Loucy (cell line): ENCODE data around the gene HOXC5.
A peak's percentile ranks its signal among the peaks of the same experiment; 100 is the strongest.

ENCODE experiments used
- H2AFZ ChIP-seq: fragments of 200-600 bp; sonication (generic); 2 replicates; pipeline ENCODE4 v1.6.0; 2016; ENCODE audit warnings: antibody characterized with exemption, mild to moderate bottlenecking, low read length, moderate library complexity
- H3F3A ChIP-seq: fragments of 200-600 bp; 2 replicates; pipeline ENCODE4 v1.6.0; 2016; ENCODE audit warnings: antibody characterized with exemption, low read depth, mild to moderate bottlenecking
- H3K27me3 ChIP-seq: fragments of 200-600 bp; sonication (generic); 2 replicates; pipeline ENCODE4 v1.6.1; 2014; ENCODE audit warnings: low read length, mild to moderate bottlenecking; ENCODE audit not compliant: insufficient read depth, poor library complexity, severe bottlenecking
- H3K36me3 ChIP-seq: fragments of 200-600 bp; sonication (generic); 2 replicates; pipeline ENCODE4 v1.6.1; 2016; ENCODE audit warnings: low read length; ENCODE audit not compliant: insufficient read depth
- H3K4me1 ChIP-seq: fragments of 200-600 bp; sonication (generic); 2 replicates; pipeline ENCODE4 v1.5.1; 2014; ENCODE audit warnings: low read length, mild to moderate bottlenecking; ENCODE audit not compliant: insufficient read depth, poor library complexity, severe bottlenecking
- H3K4me2 ChIP-seq: fragments of 200-600 bp; sonication (generic); 2 replicates; pipeline ENCODE4 v1.6.0; 2014; ENCODE audit warnings: antibody characterized with exemption, low read length, low read depth, mild to moderate bottlenecking; ENCODE audit not compliant: poor library complexity, severe bottlenecking
- H3K4me3 ChIP-seq: fragments of 200-600 bp; sonication (generic); 2 replicates; pipeline ENCODE4 v1.5.1; 2014; ENCODE audit warnings: low read length, mild to moderate bottlenecking, mixed read lengths; ENCODE audit not compliant: poor library complexity, severe bottlenecking
- H3K79me2 ChIP-seq: fragments of 200-600 bp; sonication (generic); 2 replicates; pipeline ENCODE4 v1.6.1; 2014; ENCODE audit warnings: low read length; ENCODE audit not compliant: insufficient read depth
- H3K9ac ChIP-seq: fragments of 200-600 bp; sonication (generic); 2 replicates; pipeline ENCODE4 v1.6.0; 2014; ENCODE audit warnings: mild to moderate bottlenecking, low read depth, low read length, moderate library complexity; ENCODE audit not compliant: poor library complexity, severe bottlenecking
- H3K9me2 ChIP-seq: fragments of 200-600 bp; sonication (generic); replicated peaks from 2 replicates; pipeline ENCODE4 v1.6.1; 2016; ENCODE audit warnings: low read depth, low read length, mixed read lengths
- H3K9me3 ChIP-seq: fragments of 200-600 bp; sonication (generic); 2 replicates; pipeline ENCODE4 v1.6.1; 2014; ENCODE audit warnings: mild to moderate bottlenecking, antibody characterized with exemption, low read length, low read depth; ENCODE audit not compliant: insufficient read depth
- H4K20me1 ChIP-seq: fragments of 200-600 bp; sonication (generic); 2 replicates; pipeline ENCODE4 v1.6.0; 2014; ENCODE audit warnings: antibody characterized with exemption, low read length, mild to moderate bottlenecking; ENCODE audit not compliant: insufficient read depth, poor library complexity, severe bottlenecking
- CTCF ChIP-seq: fragments of 200-600 bp; sonication (generic); conservative IDR thresholded peaks from 2 replicates; pipeline ENCODE4 v1.5.1; 2014; ENCODE audit warnings: mild to moderate bottlenecking, antibody characterized with exemption, low read length
- EZH2phosphoT487 ChIP-seq: fragments of 200-600 bp; IDR thresholded peaks from 2 replicates; pipeline ENCODE4 v1.6.1; 2018; ENCODE audit warnings: antibody characterized with exemption, mild to moderate bottlenecking, moderate library complexity, borderline replicate concordance

Gene HOXC5

GRCh38 chr12:54019924-54020590 is 12.8 kb upstream of the HOXC5 start:
- no peak overlapping the region for H2AFZ ChIP-seq
- H3K27me3 ChIP-seq: no peaks in the 10 kb centered on the region
- peaks cover 78% of the 10 kb centered on the region for H3K79me2 ChIP-seq
- no peaks in the 10 kb centered on the region for H3K36me3 ChIP-seq
- peaks cover 57% of the 10 kb centered on the region for H4K20me1 ChIP-seq
- TF ChIP-seq EZH2phosphoT487: no peak
- TF ChIP-seq CTCF: no peak
- H3K4me2 ChIP-seq: peak overlapping the region; percentile 85
- H3K9me3 ChIP-seq: no peaks in the 10 kb centered on the region
- H3K9ac ChIP-seq: peak overlapping the region; percentile 99
- H3K4me1 ChIP-seq: peaks cover 65% of the 10 kb centered on the region
- no peaks in the 10 kb centered on the region for H3K9me2 ChIP-seq
- peak overlapping the region; percentile 95 for H3K4me3 ChIP-seq
- peaks cover 10% of the 10 kb centered on the region for H3F3A ChIP-seq

GRCh38 chr12:54020591-54021405 is 12.1 kb upstream of the HOXC5 start:
- no peaks in the 10 kb centered on the region for H3K36me3 ChIP-seq
- H3F3A ChIP-seq: peaks cover 10% of the 10 kb centered on the region
- no peaks in the 10 kb centered on the region for H3K9me2 ChIP-seq
- no peaks in the 10 kb centered on the region for H3K27me3 ChIP-seq
- H3K4me3 ChIP-seq: peak overlapping the region; percentile 95
- peaks cover 84% of the 10 kb centered on the region for H3K79me2 ChIP-seq
- peak overlapping the region; percentile 99 for H3K9ac ChIP-seq
- H3K4me1 ChIP-seq: peaks cover 66% of the 10 kb centered on the region
- no peaks in the 10 kb centered on the region for H3K9me3 ChIP-seq
- peak overlapping the region; percentile 85 for H3K4me2 ChIP-seq
- TF ChIP-seq CTCF (no peak), EZH2phosphoT487 (no peak)
- peaks cover 64% of the 10 kb centered on the region for H4K20me1 ChIP-seq
- no peak overlapping the region for H2AFZ ChIP-seq

- Histone ChIP-seq H3K9me2 (no peaks in the 10 kb centered on the region), H4K20me1 (peaks cover 71% of the 10 kb centered on the region), H3F3A (peaks cover 10% of the 10 kb centered on the region), H3K4me3 (peak overlapping the region; percentile 95), H2AFZ (no peak overlapping the region), H3K4me1 (peaks cover 65% of the 10 kb centered on the region), H3K9ac (peak overlapping the region; percentile 99), H3K36me3 (no peaks in the 10 kb centered on the region), H3K79me2 (peaks cover 86% of the 10 kb centered on the region), H3K9me3 (no peaks in the 10 kb centered on the region), H3K4me2 (peak overlapping the region; percentile 85), H3K27me3 (no peaks in the 10 kb centered on the region)
- TF ChIP-seq EZH2phosphoT487 (no peak), CTCF (no peak)
These were observed 11.3 kb upstream of the HOXC5 start for GRCh38 chr12:54021432-54022013.
